LoVo (cell line): ENCODE measurements around the gene ITPK1.
"Not testable (repeated sequence)": the region's sequence is repeated elsewhere in the genome, so short reads cannot be mapped to it uniquely, and the experiment has no call there.

Source experiments
- DNase-seq: peaks from one replicate; pipeline ENCODE4 v3.0.0-alpha.2; 2016; ENCODE audit warnings: low spot score

Gene ITPK1

DNA sequence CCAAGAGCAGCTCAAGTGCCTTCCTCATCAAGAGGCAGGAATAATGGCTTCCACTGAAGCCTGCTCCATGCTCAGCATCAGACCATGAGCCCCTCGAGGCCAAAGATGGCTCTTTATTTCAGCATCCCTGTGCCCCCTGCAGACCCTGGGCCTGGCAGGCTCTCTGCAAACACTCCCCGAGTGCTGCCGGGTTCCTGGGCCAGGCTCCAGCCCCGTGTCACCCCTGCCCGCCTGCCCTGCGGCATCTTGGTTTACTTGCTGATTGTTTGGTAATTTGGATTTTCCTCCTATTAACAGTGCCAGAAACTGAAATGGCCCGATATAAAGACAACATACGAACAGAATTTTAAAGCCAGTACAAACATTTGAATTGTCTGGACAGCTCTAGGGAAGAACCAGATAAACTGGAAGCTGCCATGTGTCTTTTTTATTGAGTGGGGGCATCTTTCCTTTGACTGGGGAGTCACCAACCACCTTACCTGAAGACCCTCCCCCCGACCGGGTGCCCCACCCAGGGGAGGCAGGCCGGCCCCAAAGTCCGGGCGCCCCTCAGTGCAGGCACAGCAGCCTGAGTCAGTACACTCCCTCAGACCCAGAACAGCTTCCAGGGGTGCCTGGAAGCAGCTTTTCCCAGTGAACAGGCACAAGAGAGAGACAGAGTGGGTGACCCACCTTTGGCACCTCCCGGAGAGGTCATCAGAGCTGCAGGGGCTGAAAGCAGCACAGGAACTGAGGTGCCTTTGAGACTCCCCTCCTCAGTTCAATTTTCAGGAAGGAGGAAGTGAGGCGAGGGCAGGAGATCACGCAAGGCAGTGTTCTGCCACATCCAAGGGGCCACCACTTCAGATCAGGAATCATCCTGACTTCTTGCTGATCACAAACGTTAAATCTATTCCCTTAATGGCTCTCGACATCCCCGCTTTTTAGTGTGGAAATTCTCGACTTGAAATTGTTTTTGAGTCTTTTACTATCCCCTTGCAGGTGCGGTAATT lies 30.6 kb downstream of the ITPK1 start:
- DNase-seq = no peak

DNA sequence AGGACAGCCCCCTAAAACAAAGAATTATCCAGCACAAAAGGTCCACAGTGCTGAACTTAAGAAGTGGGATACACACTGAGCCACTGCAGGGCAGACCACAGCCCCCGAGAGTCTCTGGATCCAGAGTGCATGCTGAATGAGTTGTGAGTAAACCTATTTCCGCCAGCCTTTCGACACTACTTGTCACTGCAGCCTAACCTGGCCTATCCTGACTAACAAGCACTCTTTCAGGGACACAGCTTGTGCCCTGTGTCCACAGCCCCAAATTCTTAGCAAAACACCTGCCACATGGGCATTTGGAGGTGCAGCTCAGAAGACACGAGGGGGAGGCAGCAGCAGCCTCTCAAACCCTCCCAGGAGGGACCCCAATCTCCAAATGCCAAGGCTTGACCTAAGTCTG lies 31.3 kb downstream of the ITPK1 start:
- no peak for DNase-seq

DNA sequence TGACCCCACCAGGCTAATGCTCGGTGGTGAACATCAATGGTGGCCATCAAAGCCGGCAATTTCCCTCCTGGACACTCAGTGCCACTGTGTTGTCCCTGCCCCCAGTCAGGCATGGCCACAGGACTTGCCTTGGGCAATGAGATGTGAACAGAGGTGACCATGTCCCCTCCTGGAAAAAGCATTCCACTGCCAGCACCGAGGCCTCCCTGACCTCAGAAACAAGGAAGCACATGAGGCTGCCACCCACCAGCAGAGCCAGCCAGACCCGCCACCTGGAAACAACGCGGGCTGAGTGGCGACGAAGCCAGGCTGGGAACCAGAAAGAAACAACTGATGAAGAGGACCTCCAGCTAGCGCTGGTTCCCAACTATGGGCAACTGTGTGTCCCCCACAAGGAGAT lies 31.8 kb downstream of the ITPK1 start:
- DNase-seq = no peak

GRCh38 chr14:93082576-93083001 lies 33.1 kb downstream of the ITPK1 start:
- DNase-seq = no peak

- DNase-seq = no peak
Observed at GRCh38 chr14:93081876-93082570, 33.7 kb downstream of the ITPK1 start.

DNA sequence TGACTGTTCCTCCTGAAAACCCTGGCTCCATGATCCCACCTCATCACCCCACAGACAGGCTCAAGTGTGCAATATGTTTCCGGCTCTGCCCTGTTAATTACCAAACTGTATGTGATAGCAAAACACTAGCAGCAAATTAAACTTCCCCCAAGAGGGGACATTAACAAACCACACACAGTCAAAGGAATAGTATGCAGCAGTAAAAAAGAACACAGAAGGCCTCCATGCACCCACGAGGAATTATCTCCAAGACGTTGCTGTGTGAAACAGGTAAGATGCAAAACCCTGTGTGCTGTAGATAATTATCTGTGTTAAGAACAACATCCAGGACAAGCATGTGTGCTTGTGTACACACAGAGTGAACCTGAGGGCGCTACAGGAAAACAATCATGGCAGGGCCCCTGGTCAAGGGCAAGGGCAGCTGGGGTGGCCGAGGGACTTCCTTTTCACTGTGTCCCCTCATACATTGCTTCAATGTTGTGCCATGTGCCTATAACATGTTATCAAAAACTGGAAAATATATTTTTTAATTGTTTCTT lies 35.8 kb downstream of the ITPK1 start:
- no peak for DNase-seq

DNA sequence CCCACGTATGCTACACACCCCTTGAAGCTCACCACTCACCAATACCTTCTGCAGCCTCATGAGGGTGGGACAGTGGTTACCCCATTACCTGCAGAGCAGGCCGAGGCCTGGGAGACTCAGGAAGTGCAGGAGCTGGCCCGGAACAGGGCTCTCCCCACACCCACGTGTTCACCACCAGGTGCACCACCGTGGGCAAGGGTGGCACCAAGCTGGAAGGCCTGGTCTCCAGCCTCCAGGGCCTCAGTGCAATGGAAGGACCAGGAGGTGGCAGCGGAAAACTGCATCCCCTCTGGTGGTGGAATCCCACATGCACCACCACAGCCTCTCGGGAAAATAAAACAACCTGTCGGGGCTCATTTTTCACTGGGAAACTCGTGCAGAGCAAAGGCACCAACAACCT lies 36.4 kb downstream of the ITPK1 start:
- DNase-seq = no peak

DNA sequence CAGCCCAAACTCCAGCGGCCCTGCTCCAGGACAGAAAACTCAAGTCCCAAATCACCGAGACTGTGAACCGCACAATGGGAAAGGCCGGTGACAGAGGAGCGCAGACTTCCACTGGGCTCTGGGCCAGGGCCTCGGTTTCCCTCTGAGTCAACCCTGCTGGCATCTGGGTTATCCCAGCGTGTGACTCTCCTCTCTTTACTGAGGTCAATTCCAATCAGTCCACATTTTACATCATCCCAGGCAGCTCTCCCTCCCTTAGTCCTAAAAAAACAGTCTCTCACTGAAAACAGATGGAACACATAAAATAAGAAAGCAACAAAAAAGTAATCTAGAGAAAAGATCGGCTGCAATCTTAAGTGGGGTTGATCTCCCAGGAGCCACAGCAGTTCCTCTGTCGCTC lies 36.9 kb downstream of the ITPK1 start:
- no peak for DNase-seq

- DNase-seq = no peak
Observed at GRCh38 chr14:93076755-93077154, 39.0 kb downstream of the ITPK1 start.

- no peak for DNase-seq
Observed at GRCh38 chr14:93075891-93076290, 39.8 kb downstream of the ITPK1 start.

DNA sequence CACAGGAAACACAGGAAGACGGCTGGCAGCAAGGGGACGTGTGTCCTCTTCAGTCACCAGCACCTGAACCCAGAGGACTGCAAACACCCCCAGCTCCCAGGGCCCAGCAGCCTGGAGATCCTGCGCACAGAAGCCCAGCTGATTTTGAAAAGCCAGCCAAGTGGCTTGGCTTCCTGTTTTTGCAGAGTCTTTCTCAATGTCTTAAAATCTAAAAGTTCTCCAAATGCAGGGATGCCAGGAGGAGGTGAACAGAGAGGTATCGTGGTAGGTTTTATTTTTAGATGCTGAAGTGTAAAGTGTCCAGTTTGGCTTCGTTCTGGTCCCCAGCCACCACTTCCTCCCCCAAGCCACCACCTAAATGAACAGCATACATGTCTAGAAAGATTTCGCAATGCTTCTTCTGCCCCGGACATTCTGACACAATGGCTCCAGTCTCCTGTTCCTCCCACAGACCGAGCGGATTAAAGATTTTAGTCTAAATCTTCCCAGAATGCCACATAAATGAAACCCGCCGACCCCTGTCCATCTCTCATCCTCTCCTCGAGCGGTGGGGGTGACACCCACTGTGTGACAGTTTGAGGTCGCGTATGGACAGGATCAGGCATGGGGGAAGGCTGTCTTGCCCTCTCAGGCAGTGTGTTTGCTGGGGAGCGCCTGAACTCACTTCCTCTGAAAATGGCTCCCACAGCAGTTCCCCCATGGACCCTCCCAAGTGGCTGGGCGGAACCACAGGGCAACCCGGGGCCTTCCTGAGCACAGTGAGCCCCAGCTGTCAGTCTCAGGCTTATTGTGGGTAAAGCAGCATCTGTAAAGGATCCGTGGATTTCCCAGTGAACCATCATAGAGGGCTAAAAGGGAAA lies 41.6 kb downstream of the ITPK1 start:
- DNase-seq = no peak

GRCh38 chr14:93073358-93073707 lies 42.4 kb downstream of the ITPK1 start:
- DNase-seq = no peak

GRCh38 chr14:93072659-93073357 lies 42.9 kb downstream of the ITPK1 start:
- no peak for DNase-seq

DNA sequence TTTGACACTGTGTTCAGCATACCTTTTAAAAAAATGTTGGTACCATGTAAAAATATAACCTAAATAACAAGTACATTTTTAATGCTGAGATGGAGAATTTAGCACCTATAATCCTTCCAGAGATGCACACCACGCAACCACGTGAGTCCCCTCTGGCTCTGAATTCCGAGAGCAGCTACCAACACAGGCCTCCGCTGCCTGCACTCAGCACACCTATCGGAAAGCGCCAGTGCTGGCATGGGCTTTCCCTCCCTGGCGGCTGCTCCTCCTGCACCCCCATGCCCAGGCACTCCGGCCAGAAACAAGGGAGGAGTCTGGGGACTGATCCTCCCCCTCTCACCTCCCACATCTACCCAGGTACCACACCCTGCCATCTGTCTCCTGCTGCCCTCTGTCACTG lies 47.0 kb downstream of the ITPK1 start:
- no peak for DNase-seq

- DNase-seq = no peak
Observed at GRCh38 chr14:93067088-93067487, 48.6 kb downstream of the ITPK1 start.

- no peak for DNase-seq
Observed at GRCh38 chr14:93065272-93065730, 50.4 kb downstream of the ITPK1 start.

- DNase-seq = no peak
Observed at GRCh38 chr14:93064411-93065271, 51.1 kb downstream of the ITPK1 start.

DNA sequence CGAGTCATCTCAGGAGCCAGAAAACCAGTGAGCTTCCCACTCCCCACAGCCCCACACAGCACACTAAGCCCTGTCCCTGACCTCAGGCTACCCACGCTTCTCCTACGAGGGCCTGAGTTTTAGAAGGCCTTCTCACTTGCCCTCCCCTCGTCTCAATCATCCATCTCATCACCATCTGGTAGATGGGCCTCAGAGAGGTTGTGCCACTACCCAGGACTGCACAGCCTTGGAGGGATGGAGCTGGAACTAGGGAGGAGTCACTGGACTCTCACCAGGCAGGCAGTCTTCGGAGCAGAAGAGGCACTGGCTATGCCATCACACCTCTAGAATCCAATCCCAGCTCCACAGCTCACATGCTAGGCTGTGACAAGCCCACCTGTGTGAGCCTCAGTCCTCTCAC lies 52.3 kb downstream of the ITPK1 start:
- no peak for DNase-seq

GRCh38 chr14:93062890-93063289 lies 52.8 kb downstream of the ITPK1 start:
- no peak for DNase-seq

DNA sequence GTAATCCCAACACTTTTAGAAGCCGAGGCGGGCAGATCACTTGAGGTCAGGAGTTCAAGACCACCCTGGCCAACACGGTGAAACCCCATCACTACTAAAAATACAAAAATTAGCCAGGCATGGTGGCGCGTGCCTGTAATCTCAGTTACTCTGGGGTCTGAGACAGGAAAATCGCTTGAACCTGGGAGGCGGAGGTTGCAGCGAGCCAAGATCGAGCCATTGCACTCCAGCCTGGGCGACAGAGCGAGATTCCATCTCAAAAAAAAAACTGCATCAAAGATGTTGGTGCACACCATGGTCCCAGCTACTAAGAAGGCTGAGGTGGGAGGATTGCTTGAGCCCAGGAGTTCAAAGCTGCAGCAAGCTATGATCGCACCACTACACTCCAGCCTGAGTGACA lies 53.7 kb downstream of the ITPK1 start:
- DNase-seq = not testable (repeated sequence)
